Right lobe of liver (tissue), 4 donors: Measurements from ENCODE around the gene ARMC9.

Experiments
- POLR2A ChIP-seq: fragments of 450-650 bp; IDR thresholded peaks from one replicate; pipeline ENCODE4 v1.6.1; 2017; ENCODE audit warnings: antibody characterized with exemption, mild to moderate bottlenecking
- TF ChIP-seq, protein P1 (sequence below), 4 donors: fragments of 200-600 bp in 3 of 4; fragments of 450-650 bp in 1 of 4; IDR thresholded peaks; one replicate each; pipeline versions ENCODE4 v1.5.1 to v1.8.0; 2016 to 2022; ENCODE audit warnings: antibody characterized with exemption in 4 of 4, mild to moderate bottlenecking in 2 of 4
- donor health status: DM: no; HTN: no; CAD: no.
- donor health status: DM: no; HTN: no; CAD: no.
- donor health status: DM: no; HTN: yes; CAD: no.

DNA sequence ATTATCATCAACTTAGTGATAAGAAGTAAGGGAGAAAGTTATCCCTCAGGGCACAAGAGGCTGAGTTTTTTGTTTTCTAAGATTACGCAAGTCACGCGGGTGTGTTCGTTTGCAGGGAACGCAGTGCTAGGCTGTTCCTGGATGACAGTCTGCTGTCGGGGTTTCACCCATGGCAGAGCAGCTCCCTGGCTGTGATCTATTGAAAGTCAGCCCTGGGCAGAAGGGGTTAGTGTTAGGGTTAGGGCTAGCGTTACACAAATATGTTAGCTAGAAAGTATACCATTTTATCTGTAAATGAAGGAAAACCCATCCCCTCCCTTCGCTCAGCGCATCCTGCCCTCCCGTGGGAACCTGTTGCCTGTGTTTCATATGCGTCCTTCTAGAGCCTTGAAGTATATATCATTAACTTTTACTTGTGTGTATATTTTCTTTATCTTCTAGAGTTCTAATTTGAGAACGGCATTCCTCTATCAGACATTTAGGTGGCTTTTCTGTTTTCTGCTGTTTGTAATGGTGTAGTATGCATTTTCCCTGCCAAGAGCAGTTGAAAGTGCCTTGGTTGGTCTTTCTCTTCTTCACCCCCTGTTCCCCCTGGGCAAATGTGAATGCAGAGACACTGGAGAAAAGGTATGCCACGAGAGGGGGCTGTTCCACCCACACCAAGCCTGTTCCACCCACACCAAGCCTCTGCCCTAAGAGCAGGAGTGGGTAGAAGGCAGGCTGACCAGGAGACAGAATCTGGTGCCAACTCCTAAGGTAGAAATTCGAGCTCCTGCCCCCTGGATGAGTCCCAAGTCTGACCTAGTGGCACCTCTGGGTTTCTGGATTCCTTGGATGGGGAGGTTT is 47.0 kb downstream of the ARMC9 start:
- TF ChIP-seq, protein P1, sequence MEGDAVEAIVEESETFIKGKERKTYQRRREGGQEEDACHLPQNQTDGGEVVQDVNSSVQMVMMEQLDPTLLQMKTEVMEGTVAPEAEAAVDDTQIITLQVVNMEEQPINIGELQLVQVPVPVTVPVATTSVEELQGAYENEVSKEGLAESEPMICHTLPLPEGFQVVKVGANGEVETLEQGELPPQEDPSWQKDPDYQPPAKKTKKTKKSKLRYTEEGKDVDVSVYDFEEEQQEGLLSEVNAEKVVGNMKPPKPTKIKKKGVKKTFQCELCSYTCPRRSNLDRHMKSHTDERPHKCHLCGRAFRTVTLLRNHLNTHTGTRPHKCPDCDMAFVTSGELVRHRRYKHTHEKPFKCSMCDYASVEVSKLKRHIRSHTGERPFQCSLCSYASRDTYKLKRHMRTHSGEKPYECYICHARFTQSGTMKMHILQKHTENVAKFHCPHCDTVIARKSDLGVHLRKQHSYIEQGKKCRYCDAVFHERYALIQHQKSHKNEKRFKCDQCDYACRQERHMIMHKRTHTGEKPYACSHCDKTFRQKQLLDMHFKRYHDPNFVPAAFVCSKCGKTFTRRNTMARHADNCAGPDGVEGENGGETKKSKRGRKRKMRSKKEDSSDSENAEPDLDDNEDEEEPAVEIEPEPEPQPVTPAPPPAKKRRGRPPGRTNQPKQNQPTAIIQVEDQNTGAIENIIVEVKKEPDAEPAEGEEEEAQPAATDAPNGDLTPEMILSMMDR (IDR thresholded peaks at IDR 0.05), result no peak
- no peak for TF ChIP-seq POLR2A
